Left kidney (tissue), 2 donors: ENCODE measurements around the gene RELA. TPM values are rescaled to one million over a fixed set of nuclear protein-coding genes. Genes with fewer than 3 reads are reported as not detected.
A peak's percentile ranks its signal among the peaks of the same experiment; 100 is the strongest.
"Not testable (repeated sequence)": the region's sequence is repeated elsewhere in the genome, so short reads cannot be mapped to it uniquely, and the experiment has no call there.

Experiments used
- DNase-seq: peaks from one replicate; pipeline ENCODE4 v3.0.0-alpha.2; 2013
- polyA plus RNA-seq: library from polyadenylated mRNA; unstranded; fragments of 120-200 nt; gene quantifications from one replicate; pipeline ENCODE4 v1.2.1, GENCODE V29; 2013; ENCODE audit not compliant: insufficient read length

RELA gene
- polyA plus RNA-seq, 1 donor, result 49.6 TPM

DNA sequence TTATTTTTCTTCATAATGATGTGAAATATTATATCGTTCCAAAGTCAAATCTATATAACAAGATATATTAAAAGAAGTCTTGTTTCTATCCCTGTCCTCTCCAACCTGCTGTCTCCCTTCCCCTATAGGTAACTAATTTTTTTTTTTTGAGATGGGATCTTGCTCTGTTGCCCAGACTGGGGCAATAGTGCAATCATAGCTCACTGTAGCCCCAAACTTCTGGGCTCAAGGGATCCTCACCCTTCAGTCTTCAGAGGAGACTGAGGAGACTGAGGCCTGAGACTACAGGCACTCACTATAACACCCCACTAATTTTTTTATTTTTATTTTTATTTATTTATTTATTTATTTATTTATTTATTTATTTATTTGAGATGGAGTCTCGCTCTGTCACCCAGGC, 10.3 kb upstream of the RELA start:
- DNase-seq, result no peak

DNA sequence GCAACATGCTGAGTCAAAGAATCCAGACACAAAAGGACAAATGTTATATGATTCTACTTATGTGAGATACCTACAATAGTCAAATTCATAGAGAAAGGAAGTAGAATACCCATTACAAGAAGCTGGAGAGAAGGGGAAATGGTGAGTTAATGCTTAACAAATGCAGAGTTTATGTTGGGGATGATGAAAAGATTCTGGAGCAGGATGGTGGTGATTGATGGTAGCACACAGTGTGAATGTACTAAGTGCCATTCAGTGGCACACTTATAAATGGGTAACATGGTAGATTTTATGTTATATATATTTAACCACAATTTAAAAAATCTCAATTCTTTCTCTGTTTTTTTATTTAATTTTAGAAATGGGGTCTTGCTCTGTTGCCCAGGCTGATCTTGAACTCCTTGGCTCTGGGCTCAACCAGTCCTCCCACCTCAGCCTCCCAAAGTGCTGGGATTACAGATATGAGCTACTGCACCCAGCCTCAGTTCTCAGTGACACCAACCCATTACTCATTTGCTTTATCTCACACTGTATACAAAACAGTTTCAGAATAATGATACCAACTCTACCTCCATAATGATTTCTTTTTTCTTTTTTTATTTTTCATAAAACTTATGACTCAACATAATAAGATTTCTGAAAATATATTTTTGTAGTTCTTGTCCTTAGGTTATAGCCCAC, 9.6 kb upstream of the RELA start:
- no peak for DNase-seq

DNA sequence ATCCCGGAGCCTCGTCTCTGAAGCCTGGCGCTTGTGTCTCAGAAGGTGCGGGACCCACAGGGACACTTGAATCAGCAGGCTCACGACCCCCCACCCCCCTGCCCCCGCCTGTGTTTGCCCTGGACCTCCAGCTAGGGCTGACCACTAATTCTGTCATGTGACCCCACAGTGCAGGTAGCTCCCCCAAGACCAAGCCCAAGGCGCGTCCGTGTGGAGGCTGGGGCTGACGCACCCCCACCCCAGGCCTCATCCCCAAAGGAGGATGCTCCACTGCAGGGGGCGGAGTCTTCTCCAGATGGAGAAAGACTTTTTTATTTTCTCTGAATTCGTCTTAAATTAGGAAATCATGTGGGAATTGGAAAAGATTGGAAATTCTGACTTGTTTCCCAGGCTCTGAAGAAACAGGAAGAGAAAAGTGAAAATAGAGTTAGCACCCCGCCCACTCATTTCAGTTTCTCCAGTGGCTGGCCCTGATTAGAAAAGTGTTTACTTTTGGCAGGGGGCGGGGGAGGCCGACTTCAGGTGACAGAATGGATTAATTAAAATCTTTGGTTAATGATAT, 1.0 kb upstream of the RELA start:
- no peak for DNase-seq

DNA sequence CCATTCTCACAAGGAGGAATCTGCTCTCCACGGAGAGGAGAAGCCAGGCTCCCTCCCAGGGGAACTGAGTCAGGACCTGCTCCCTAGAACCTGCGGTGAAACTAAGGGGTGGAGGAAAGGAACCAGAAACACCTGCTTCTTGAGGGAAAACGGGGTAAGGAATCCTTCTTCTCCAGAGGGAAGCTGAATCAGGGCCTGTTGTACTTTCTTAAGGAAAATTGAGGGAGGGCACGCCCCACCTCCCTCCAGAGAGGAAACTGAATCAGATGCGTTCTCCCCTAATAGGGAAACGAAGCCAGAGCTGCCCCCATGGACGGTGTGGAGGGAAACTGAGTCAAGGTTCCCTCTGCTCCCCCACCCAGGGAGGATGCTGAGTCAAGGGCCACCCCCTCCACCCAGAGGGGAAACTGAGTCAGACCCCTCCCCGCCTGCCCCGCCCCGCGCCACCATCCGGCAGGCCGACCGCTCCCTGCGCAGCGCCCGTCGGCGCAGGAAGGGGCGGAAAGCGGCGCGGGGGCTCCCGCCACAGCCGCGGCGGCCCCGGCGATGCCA, 393 bp downstream of the RELA start:
- no peak for DNase-seq

DNA sequence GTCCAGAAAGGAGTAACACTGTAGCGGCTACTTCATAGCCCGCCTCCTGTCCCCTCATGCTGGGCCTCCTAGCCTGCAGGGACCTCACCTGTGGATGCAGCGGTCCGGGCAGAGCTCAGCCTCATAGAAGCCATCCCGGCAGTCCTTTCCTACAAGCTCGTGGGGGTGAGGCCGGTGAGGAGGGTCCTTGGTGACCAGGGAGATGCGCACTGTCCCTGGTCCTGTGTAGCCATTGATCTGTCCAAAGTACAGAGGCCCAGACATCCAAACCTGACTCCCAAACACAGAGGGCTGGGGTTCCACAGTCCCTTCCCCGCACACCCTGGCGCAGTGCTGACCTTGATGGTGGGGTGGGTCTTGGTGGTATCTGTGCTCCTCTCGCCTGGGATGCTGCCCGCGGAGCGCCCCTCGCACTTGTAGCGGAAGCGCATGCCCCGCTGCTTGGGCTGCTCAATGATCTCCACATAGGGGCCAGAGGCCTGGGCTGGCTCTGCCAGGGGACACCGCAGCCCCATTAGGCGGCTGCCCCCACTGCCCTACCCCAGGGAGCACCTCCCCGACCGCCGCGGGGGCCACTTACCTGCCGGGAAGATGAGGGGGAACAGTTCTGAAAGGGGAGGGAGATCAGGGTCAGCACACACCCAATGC, 993 bp downstream of the RELA start:
- no peak for DNase-seq

DNA sequence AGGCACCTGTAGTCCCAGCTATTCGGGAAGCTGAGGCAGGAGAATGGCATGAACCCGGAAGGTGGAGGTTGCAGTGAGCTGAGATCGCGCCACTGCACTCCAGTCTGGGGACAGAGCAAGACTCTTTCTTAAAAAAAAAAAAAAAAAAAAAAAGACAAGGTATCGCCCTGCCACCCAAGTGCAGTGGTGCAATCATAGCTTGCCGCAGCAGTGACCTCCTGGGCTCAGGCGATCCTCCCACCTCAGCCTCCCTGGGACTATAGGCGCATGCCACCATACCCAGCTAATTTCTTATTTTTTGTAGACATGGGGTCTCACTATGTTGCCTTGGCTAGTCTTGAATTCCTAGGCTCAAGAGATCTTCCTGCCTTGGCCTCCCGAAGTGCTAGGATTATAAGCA, 1.8 kb downstream of the RELA start:
- DNase-seq, result not testable (repeated sequence)

DNA sequence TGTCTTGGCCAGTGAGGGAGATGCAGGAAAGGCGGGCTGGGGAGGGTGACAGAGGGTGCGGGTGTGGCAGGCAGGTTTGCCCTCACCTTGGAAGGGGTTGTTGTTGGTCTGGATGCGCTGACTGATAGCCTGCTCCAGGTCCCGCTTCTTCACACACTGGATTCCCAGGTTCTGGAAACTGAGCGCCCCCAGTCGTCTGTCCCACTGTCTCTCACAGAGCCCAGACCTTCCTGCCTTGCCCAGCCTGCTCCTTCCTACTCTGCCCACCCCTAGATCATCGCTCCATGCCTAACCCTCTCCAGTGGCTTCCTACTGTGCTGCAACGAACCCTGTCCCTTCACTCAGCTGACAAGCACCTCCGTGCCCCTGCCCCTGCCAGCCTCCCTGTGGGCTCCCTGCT, 2.7 kb downstream of the RELA start:
- no peak for DNase-seq

DNA sequence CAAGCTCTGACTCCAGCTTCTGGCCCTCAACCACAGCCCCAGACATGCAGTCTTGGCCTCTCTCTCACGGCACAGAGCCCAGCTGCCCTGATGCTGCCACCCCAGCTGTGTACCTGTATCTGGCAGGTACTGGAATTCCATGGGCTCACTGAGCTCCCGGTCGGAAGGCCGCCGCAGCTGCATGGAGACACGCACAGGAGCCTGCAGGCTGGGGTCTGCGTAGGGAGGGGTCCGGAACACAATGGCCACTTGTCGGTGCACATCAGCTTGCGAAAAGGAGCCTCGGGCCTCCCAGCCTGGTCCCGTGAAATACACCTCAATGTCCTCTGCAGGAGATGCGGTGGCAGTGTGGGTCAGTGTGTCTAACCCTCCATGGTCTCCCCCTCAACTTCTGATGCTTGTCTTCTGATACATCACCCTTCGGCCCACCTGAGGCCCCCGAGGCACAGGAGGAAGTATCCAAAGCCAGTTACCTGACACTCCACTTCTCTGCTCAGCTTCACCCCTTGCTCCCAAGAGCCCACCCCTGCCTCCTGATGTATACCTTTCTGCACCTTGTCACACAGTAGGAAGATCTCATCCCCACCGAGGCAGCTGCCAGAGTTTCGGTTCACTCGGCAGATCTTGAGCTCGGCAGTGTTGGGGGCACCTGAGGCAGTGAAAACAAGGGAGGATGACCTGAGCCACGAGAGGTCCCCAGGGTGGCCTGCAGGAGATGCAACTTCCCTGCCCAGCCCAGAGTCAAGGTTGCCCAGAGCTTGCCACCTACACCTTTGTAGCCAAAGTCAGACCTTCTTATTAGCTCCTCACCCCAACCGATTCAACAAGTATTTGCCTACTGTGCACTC, 4.3 kb downstream of the RELA start:
- no peak for DNase-seq

DNA sequence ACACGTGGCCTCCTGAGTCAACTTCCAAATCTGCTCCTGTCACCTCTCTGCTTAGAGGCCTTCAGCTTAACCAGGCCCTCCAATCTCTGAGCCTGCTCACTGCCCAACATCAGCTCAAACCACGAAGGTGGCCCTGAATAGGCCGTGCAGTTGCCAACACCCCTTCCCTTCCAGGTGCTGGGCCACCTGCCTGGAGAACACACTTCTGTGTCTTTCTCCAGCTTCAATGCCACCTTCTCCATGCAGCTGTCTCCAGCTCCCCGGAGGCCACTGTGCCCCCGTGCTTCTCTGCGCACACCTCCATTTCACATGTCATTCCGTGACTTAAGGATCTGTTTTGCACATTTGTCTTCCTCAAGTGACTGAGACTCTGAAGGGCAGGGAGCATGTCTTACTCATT, 5.3 kb downstream of the RELA start:
- DNase-seq, result no peak

DNA sequence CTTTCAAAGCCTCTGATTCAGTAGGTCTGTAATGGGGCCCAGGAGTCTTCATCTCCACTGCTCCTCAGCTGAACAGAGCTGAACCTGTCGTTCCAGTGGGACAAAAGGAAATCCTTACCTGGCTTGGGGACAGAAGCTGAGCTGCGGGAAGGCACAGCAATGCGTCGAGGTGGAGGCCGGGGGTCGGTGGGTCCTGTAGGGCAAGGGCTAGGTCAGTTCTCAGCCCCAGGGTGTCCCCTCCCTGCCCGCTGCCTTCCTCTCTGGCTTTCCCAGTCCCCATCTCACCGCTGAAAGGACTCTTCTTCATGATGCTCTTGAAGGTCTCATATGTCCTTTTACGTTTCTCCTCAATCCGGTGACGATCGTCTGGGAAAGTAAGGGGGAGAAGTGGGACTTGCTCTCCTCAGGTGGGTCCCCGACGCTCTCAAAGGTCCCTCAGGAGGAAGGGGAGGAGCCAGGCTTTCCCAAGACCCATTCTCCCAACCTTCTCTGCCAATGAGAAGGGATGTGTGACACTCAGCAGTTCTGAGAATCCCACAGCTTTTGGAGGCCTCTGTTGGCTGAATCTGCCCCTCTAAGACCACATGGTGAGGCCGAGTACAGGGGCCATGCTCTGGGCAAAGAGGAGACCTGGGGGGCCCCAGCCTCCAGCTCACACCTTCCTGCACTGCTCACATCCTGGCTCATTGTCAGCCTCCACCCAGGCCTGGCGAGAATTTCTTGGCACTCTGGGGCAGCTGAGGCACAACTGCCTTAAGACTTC, 7.0 kb downstream of the RELA start:
- DNase-seq, result no peak

DNA sequence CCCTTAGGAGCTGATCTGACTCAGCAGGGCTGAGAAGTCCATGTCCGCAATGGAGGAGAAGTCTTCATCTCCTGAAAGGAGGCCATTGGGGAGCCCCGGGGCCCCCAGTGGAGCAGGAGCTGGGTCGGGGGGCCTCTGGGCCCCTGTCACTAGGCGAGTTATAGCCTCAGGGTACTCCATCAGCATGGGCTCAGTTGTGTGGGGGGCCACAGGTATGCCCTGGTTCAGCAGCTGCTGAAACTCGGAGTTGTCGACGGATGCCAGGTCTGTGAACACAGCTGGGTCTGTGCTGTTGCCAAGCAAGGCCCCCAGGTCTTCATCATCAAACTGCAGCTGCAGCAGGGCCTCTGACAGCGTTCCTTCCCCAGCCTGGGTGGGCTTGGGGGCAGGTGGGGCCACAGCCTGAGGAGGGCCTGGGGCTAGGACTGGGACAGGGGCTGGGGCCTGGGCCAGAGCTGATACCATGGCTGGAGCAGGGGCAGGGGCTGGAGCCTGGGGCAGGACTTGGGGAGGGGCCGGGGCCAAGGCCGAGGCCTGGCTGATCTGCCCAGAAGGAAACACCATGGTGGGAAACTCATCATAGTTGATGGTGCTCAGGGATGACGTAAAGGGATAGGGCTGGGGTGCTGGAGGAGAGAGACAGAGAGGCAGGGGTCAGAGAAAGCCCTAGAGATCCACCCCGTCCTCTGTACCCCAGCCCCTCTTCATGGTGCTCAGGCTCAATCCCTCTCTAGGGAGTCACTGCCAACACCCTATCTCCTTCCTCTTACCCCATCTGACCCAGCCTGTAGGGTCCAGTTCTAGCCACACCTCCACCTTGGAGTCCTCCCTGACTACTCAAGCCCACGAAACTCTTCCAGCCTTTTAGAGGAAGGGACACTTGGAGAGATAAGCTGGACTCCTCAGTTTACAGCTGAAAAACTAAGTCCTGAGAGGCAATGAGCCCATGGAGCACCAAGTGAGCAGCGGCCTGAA, 8.1 kb downstream of the RELA start:
- DNase-seq, result no peak

DNA sequence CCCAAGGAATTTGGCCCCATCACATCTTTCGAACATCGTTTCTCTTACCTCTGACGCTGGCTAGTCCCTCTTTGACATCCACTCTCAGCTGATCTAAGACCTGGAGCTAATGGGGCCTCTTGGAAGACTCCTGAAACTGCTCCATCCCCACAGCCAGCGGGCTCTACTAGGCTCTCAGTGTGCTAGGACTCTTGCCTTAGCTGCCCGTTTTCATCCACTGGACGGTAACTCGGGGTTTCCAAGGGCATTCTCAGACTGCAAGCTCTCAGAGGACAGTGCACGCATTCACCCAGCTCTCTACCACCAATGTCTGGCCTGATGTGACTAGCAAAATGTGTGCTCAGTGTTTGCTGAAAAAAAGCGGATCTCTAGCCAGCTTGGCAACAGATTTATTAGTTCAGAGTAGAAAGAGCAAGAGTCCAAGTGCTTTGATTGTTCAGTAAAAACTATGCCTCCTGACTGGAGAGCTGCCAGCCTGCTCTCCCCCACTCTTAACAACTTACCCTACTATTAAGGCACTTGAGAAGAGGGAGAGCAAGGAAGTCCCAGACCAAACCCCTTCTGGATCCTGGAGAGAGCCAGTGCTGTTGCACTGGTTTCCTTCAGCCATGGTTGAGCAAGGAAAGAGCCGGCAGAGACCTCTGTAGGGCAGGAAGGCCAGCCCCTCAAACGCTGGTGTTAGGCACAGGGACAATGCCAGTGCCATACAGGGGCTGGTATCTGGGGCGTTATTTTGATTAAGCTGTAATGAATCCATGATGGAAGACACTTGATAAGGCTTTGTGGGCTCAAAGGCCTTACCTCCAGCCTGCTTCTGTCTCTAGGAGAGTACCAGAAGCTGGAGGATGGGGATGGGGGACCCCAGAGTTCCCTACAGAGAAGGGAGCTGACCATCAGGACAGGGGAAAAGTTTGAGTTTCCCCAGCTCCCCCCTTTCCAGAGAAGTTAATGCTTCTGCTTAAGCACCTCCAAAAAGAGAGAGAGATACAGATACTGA, 9.2 kb downstream of the RELA start:
- DNase-seq, result no peak

DNA sequence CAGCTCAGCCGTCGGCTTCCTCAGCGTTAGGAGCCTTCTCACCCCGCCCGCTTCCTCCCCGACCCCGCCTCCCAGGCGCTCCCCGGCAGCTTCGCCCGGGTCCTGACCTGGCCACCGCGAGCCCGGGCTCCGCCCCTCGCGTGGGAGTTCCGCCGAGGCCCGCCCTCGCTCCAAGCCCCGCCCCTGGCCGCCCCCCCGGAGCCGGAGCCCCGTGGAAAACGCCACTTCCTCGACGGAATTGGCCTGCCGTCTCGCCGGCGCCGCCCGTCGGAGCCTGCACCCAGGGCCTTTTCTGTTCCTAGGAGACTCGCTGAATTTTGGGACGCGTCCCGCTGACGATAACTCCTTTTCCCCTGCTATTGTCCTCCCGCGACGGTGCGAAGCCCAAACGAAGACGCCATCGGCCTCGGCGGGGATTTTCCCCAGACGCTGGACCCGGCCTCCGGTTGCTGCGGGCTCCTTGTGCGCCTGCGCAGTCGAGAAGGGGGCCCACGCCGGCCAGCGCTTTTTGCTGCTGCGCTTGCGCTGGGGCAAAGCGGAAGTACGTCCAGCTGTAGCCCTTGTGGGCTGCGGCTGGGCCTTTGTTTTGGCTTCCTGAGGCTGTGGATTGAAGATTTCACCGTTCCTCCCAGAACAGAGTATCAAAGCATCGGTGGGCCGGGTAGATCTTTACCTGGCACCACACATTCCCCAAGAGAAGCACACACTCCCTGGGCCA, 10.0 kb downstream of the RELA start:
- DNase-seq, result peak; percentile 90

DNA sequence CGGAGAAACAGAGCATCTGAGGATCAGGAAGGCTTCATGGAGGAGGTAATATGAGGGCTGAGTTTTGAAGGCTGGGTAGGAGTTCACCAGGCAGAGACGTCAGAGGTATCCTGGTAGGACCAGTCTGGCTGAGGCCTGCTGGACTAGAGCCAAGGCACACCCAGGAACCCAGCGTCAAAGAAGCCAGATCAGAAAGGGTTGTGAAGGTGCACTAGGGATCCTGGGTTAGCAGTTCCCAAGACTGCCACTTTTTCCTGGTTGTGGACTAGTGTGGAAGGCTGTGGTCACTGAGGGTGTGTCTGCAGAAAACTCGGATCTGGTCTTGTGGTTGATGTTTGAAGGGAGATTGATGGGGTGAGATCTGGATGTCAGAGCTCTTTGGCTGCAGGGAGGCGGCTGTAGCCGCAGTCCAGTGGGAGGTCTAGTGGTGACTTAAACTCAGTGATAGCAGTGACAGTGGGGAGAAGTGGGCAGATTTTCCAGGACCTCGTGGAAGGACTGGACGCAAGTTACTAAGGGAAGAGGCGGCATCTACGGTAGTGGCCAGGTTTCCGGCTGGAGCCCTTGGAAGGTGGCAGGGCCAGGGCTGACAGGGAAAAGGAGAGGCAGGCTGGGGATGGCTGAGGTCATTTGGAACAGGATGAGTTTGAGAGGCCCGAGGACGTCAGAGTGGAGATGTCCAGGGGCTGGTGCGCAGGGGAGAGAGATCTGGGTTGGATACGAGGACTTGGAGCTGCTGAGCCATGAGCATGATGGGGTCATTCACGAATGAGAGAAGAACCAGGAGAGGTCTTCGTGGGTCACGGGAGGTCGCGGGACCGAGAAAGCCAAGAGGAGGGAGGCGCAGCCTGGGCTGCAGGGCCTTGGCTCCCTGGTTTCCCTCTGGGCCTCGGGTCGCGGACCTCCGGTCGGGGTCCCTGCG, 10.9 kb downstream of the RELA start:
- no peak for DNase-seq

DNA sequence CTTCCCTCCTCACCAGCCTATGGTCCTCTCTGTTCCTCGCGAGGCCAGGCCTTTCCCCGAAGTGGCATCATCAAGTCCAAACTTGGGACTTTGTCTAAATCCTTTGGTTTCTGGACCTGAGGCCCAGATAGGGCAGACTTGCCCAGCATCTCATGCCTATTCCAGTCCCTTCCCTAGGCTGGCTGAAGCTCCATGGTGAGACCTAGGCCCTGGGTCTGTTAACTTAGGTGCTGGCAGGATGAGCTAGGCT, 11.5 kb downstream of the RELA start:
- DNase-seq, result no peak

DNA sequence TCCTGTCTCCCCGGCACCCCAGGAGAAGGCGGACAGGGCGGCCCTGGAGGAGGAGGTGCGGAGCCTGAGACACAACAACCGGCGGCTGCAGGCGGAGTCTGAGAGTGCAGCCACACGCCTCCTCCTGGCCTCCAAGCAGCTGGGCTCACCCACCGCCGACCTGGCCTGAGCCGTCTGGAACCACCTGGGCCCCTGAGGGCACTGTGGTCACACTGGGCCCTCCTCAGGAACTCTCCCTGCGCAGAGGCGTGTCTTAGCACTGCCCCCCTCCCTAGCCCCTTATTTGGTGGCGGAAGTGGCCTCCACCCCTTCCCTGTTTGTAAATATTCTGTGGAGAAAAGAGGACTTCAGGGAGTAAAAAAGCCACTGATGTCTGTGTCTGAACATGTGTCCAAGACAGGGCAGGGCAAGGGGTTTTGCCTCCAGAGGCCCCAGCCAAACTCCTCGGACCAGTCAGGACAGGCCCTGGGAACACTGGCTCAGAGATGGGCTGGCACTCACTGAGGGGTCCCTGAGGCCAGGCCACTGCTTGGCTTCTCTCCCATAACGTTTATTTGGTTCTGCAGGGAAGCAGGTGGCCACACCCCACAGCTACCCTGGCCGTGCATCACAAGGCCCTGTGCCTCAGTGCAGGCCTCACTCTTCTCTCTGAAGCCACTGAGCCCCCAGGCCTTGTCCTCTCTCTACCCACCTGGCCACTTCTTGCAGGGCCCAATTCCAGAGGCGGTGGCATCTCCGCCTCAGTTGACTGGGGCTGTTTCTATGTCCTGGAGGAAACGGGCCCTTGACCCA, 12.0 kb downstream of the RELA start:
- DNase-seq, result no peak
